Activated CD4-positive, alpha-beta T cell treated with anti-CD3 and anti-CD28 coated beads for 36 hours (primary cell): ENCODE results near the gene MPRIP. TPM values are rescaled to one million over a fixed set of nuclear protein-coding genes. Genes with fewer than 3 reads are reported as not detected.
A peak's percentile ranks its signal among the peaks of the same experiment; 100 is the strongest.

Experiments
- ATAC-seq: fragments of 200-7000 bp; cut with Tn5 transposase; one replicate; pipeline ENCODE4 v1.10.0; 2021; ENCODE audit warnings: mild to moderate bottlenecking, moderate library complexity
- CTCF ChIA-PET: fragments of 350-600 bp; sonication (Branson Sonifier 250); formaldehyde crosslinking; loops from one replicate; lab custom pipeline; 2021; ENCODE audit warnings: antibody characterized with exemption; lab: Charles Lee
- POLR2A ChIA-PET: fragments of 350-600 bp; sonication (Branson Sonifier 250); formaldehyde crosslinking; loops from one replicate; lab custom pipeline; 2021; ENCODE audit warnings: antibody characterized with exemption, inconsistent platforms; lab: Charles Lee
- DNase-seq: peaks from one replicate; pipeline ENCODE4 v3.0.0-alpha.2; 2020
- H3K27ac Mint-ChIP-seq: one replicate; pipeline ENCODE4 v1.8.0; 2021; ENCODE audit warnings: mixed read lengths
- H3K27me3 Mint-ChIP-seq: one replicate; pipeline ENCODE4 v1.8.0; 2021; ENCODE audit warnings: mixed read lengths
- H3K36me3 Mint-ChIP-seq: one replicate; pipeline ENCODE4 v1.8.0; 2021; ENCODE audit warnings: low read depth, mixed read lengths
- H3K4me1 Mint-ChIP-seq: one replicate; pipeline ENCODE4 v1.8.0; 2021; ENCODE audit warnings: mixed read lengths
- H3K4me3 Mint-ChIP-seq: one replicate; pipeline ENCODE4 v1.8.0; 2021; ENCODE audit warnings: mild to moderate bottlenecking, moderate library complexity, mixed read lengths
- H3K9me3 Mint-ChIP-seq: one replicate; pipeline ENCODE4 v1.8.0; 2021; ENCODE audit warnings: low read depth, mixed read lengths
- intact Hi-C, 2 experiments: fragments of 100-400 bp; cut with DNase I in 1 of 2; cut with micrococcal nuclease in 1 of 2; formaldehyde crosslinking; loops; one replicate each; pipeline versions ENCODE4 v1.14.2 to v1.15.1; 2022 to 2024; cut with DNase I, micrococcal nuclease
- total RNA-seq, 2 experiments: library from RNA; stranded (reverse); gene quantifications; one replicate each; pipeline ENCODE4 v1.2.3, GENCODE V29; 2021

Gene MPRIP
- total RNA-seq, 2 experiments from 2014 or later, result 131 to 179 TPM

DNA sequence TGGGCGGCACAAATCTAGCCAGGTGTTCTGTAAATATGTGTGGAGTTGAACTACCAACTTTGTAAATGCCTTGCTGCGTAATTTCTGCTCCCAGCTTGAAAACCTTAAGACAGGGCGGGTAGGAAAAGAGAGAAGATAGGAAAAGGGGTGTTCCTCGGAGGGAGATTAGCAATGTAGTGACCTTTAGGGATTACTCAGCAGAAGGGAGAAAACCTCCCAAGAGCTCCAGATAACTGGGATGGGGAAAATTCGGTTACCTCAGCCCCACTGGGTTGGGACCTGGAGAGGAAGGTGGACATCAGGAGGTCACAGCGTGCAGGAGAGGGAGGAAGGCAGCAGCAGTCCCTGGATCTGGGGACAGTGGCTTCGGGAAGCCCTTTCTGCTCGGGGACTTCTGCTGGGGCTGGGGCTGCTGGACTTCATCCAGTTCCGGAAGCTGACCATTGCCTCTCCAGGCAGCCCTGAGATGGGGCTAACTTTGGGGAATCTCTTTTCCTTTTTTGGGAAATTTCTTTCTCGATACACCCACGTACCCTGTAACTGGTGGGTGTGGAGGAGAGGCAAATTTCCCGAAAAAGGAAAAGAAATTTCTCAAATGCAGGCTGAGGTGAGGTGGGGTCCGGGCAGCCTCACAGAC lies 39.2 kb downstream of the MPRIP start:
- no peak for DNase-seq
- Mint-ChIP-seq H3K9me3 (no peaks in the 10 kb centered on the region), H3K4me1 (peaks cover 10% of the 10 kb centered on the region), H3K4me3 (no peak overlapping the region), H3K36me3 (peaks cover 19% of the 10 kb centered on the region), H3K27me3 (no peaks in the 10 kb centered on the region), H3K27ac (no peak overlapping the region)
- POLR2A ChIA-PET, result no interaction called here
- CTCF ChIA-PET, result interaction anchor here (0.7 kb wide), 1 partner anchor 13 kb away, joined by 4 read pairs; no protein-coding TSS in a partner anchor
- intact Hi-C loops, result no loop called here
- ATAC-seq, result no peak

DNA sequence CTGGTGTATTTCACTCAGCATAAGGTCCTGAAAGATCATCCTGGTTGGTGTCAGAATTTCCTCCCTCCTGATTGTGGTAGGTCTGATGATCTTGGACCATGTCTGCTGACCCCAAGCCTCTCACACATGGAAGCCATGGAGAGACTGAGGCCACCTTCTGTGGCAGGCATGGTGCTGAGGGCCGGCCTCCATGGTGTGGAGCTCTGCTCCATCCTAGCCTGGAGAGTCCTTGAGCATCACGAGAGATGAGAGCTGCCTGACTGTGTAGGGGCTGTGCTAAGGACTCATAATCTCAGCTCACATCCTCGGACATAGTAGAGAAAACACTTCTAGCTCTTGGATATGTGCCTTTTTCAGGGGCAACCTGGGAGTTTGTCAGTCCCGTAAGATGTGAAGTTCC lies 40.6 kb downstream of the MPRIP start:
- Mint-ChIP-seq H3K27me3 (no peaks in the 10 kb centered on the region), H3K36me3 (peaks cover 16% of the 10 kb centered on the region)

DNA sequence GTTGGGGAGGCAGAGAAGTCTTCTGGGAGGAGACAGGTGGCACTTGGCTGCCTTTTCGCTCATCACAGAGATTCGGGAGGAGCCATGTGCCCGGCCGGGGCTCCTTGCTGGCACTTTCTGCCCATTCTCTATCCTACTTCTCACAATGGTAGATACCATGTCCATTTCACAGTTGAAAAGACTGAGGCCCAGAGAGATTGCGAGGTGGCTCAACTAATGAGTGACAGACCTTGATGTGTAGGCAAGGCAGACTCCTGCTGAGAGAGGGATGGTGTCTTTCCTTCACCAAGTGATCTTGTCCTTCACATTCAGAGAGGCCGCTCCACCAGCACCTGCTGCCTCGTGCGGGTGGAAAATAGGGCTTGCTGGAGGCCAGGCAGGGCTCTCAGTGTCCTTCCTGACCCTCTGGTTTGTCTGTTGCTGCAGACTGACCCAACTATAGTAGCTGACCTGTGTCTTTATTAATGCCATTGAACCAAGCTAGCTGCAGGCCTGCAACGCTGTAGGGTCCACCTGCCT lies 42.1 kb downstream of the MPRIP start:
- CTCF ChIA-PET, result no interaction called here
- no peak for ATAC-seq
- DNase-seq, result no peak
- intact Hi-C loops, result no loop called here
- Mint-ChIP-seq H3K27me3 (no peaks in the 10 kb centered on the region), H3K4me1 (peaks cover 31% of the 10 kb centered on the region), H3K36me3 (peaks cover 10% of the 10 kb centered on the region), H3K27ac (no peak overlapping the region), H3K4me3 (no peak overlapping the region), H3K9me3 (no peaks in the 10 kb centered on the region)
- POLR2A ChIA-PET, result no interaction called here

More for the DNA sequence above, 40.6 kb downstream of the MPRIP start:
- CTCF ChIA-PET, result interaction anchor here (1.5 kb wide), 1 partner anchor 15 kb away, joined by 5 read pairs; no protein-coding TSS in a partner anchor
- intact Hi-C loops, result no loop called here
- no peak overlapping the region for H3K4me3 Mint-ChIP-seq
- H3K4me1 Mint-ChIP-seq, result peaks cover 19% of the 10 kb centered on the region
- peak overlapping the region; percentile 14 for H3K27ac Mint-ChIP-seq
- no peak for DNase-seq
- no peaks in the 10 kb centered on the region for H3K9me3 Mint-ChIP-seq
- no peak for ATAC-seq
- POLR2A ChIA-PET, result no interaction called here

DNA sequence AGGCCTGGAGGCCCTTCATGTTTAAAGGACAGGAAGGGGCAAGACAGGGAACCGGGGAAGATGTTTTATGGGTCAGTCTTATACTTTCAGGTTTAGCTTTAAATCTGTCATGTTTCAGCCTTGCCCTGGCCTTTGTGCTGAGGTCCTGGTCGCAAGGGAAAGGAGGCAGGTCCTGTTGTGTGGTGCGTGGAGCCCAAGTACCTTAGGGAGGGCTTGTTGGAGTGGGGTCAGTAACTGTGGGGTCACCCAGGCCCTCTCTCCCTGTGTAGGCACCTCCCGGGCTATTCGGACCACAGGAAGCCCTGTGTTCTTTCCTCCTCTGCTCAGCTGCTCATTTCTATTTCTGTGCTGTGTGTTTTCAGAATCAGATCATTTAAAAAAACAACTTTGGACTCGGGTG lies 42.7 kb downstream of the MPRIP start:
- POLR2A ChIA-PET, result no interaction called here

DNA sequence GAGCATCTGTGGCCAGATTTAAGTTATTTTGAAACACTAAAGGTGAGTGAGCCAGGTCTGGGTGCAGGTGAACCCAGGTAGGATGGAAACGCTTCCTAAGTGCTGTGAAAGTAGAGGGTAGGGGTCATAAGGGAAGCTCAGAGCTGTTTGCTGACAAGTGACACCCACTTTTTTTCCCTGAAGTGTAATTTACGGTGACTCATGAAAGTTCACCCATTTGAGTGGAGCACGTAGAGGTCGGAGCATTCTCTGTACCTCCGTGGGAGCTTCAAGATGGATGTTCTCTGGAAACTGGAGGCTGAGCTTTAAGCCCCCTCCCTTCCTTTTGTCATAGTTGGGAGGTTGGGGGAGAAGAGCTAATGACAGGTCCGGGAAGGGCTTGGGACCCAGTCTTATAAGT lies 44.3 kb downstream of the MPRIP start:
- Mint-ChIP-seq H3K27ac (peak overlapping the region; percentile 28), H3K36me3 (peaks cover 10% of the 10 kb centered on the region), H3K9me3 (no peaks in the 10 kb centered on the region), H3K4me1 (peaks cover 43% of the 10 kb centered on the region), H3K4me3 (no peak overlapping the region), H3K27me3 (no peaks in the 10 kb centered on the region)
- ChIA-PET CTCF (interaction anchor here (0.7 kb wide), 1 partner anchor 832 kb away, joined by 3 read pairs; no protein-coding TSS in a partner anchor), POLR2A (no interaction called here)
- no peak for DNase-seq
- intact Hi-C loops, result no loop called here
- no peak for ATAC-seq

More for the DNA sequence above, 42.7 kb downstream of the MPRIP start:
- H3K27ac Mint-ChIP-seq, result no peak overlapping the region
- CTCF ChIA-PET, result no interaction called here
- intact Hi-C loops, result no loop called here
- peaks cover 10% of the 10 kb centered on the region for H3K36me3 Mint-ChIP-seq
- peaks cover 37% of the 10 kb centered on the region for H3K4me1 Mint-ChIP-seq
- no peaks in the 10 kb centered on the region for H3K9me3 Mint-ChIP-seq
- no peaks in the 10 kb centered on the region for H3K27me3 Mint-ChIP-seq
- DNase-seq, result no peak
- no peak overlapping the region for H3K4me3 Mint-ChIP-seq
- ATAC-seq, result no peak

DNA sequence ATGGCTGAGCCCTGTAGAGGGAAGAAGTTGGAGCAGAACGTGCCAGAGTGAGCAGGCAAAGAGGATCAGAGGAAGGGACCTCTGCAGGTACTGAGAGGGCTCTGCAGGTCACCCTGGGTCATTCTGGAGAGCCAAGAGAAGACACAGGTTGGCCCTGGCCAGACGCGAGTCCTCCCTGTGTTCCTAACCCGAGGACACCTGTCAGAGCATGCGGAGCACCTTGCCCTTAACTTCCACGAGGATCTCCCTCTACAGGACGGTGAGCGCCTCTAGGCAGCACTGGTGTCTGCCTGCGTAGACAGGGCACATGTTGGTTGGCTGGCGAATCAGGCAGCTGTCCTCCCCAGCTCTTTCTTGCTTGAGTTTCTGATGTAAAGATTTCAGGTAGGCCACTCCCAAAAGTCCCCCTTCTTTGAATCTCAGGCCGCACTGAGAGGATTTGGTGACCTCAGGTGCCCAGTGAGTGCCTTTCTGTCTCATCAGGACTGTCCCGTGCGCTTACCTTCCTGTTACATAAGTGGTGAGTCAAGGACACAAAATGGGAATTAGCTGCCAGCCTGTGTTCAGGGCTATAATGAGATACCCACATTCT lies 45.3 kb downstream of the MPRIP start:
- Mint-ChIP-seq H3K27ac (no peak overlapping the region), H3K9me3 (no peaks in the 10 kb centered on the region), H3K27me3 (no peaks in the 10 kb centered on the region), H3K4me1 (peaks cover 42% of the 10 kb centered on the region), H3K4me3 (no peak overlapping the region), H3K36me3 (peaks cover 9% of the 10 kb centered on the region)
- intact Hi-C loops, result no loop called here
- ATAC-seq, result no peak
- ChIA-PET POLR2A (no interaction called here), CTCF (interaction anchor here (0.7 kb wide), 1 partner anchor 831 kb away, joined by 3 read pairs; no protein-coding TSS in a partner anchor)
- DNase-seq, result no peak

DNA sequence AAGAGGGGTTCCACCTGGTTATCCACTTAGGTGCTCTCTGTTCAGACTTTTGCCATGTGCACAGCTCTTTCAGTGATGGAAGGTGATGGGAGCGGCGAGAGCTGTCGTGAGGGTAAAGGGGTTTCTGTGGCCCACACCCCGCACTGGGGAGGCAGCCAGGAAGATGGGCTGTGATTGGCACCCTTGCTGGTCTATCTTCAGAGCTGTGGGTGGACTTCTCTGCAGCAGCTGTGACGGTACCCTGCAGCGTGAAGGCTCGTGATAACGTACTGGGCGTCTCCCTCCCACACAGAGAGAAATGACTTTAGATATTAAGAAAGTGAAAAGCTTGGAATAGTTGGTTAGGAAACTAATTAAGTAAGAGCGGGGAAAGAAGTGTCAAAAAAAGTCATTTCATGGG lies 45.8 kb downstream of the MPRIP start:
- H3K4me1 Mint-ChIP-seq, result peaks cover 40% of the 10 kb centered on the region
- intact Hi-C loops, result no loop called here
- no peak overlapping the region for H3K27ac Mint-ChIP-seq
- H3K27me3 Mint-ChIP-seq, result no peaks in the 10 kb centered on the region
- H3K4me3 Mint-ChIP-seq, result no peak overlapping the region
- ChIA-PET CTCF (no interaction called here), POLR2A (no interaction called here)
- no peaks in the 10 kb centered on the region for H3K9me3 Mint-ChIP-seq
- DNase-seq (no peak), ATAC-seq (no peak)
- peaks cover 7% of the 10 kb centered on the region for H3K36me3 Mint-ChIP-seq

DNA sequence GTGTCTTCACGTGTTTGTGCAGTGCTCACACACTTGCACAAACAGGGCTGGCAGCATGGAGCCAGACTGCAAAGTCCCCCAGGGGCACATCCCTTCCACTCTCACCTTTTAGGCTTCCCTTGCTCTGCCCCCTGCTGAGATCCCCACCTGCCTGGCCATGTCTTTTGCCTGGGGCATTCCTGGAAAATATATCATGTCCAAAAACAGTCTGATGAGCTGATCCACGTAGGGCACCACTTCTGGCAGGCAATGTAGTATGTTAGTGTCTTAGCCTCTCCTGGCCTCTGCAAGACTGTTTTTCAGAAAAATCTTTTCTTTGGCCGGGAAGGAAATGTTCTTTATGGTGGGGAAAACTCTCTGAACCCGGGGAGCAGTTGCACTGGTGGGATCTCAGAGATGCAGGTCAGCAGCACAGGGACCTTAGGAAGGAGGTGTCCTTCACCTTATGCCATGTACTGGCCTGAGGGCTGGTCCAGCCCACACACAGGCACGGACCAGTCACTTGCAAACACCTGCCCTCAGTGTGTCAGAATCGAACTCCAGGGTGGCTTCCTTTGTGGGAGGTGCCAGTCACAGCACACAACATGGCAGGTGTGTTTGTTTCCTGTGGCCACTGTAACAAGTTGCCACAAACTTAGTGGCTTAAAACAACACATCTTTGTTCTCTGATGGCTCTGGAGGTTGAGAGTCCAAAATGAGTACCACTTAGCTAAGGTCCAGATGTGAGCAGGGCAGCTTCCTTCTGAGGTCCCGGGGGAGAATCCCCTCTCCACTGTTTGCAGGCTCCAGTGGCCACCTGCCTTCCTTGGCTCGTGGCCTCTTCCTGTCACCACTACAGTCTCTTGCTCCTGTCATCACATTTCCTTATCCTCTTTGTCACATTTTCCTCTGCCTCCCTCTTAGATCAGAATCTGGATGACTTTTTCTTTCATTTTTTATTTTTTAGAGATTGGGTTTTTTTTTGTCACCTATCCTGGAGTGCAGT lies 46.6 kb downstream of the MPRIP start:
- peaks cover 45% of the 10 kb centered on the region for H3K4me1 Mint-ChIP-seq
- no peak overlapping the region for H3K4me3 Mint-ChIP-seq
- peak overlapping the region; percentile 84 for H3K27ac Mint-ChIP-seq
- ChIA-PET CTCF (no interaction called here), POLR2A (no interaction called here)
- no peaks in the 10 kb centered on the region for H3K27me3 Mint-ChIP-seq
- intact Hi-C loops, result no loop called here
- ATAC-seq (peak; percentile 76), DNase-seq (peak; percentile 46)
- H3K9me3 Mint-ChIP-seq, result no peaks in the 10 kb centered on the region
- H3K36me3 Mint-ChIP-seq, result peaks cover 7% of the 10 kb centered on the region

DNA sequence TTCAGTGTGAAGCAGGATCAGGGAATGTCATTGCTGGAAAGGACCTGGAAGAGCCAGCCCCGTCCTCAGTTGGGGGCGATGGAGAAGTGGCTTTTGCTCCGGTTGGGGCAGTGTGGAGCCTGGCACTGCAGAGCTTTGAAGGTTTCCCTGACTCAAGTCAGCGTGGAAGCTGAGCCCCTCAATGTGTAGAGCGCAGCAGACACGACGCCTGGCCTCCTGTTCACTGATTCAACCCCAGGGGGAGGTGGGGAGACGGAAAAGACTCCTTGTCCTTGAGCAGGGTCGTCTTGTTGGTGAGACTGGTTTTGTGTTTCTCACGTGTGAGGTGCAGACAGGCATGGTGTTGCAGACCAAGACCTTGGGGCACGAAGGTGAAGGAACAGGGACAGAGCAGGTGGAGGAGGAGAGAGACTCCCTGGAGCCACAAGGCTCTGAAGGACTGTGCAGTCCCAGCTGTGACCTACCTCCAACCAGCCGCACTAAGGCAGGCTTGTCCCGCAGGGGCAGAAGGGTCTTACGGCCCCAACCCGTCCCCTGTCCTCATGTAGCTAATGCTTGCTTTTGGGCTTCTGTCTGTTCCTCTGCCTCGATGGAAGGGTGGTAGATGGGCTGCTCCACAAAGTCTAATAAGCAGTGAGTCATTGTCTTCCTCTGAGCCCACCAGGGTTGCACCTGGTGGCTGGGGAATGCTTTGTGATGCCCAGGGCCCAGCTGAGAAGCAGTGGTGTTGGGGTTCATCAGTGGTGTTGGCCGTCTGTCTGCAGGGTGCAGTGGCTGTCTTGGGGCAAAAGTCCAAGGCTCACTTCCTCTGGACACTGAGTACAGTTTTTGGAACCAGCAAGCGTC lies 47.8 kb downstream of the MPRIP start:
- POLR2A ChIA-PET, result no interaction called here
- no peak for DNase-seq
- H3K9me3 Mint-ChIP-seq, result no peaks in the 10 kb centered on the region
- CTCF ChIA-PET, result no interaction called here
- peak overlapping the region; percentile 84 for H3K27ac Mint-ChIP-seq
- H3K27me3 Mint-ChIP-seq, result no peaks in the 10 kb centered on the region
- peaks cover 7% of the 10 kb centered on the region for H3K36me3 Mint-ChIP-seq
- intact Hi-C loops, result no loop called here
- H3K4me1 Mint-ChIP-seq, result peaks cover 47% of the 10 kb centered on the region
- no peak overlapping the region for H3K4me3 Mint-ChIP-seq
- no peak for ATAC-seq

DNA sequence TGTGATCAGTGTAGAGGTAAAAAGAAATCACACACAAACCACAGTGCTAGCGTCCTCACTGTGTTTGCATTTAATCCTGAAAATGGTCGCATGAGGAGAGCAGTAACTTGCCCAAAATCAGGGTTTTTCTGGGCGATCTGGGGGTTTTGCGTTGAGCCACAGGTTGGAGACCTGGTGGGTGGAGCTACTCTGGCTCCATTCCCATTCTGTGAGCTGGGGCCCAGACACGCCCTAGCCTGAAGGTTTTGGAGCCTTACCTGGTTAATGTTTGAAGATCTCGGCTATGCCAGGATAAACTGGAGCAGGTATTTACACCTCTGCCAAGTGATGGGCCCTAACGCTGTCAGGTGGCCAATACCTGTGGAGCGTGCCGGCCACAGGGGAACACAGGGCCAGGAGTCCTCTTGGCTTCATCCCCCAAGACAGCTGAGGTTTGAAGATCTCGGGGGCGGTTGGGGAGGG lies 48.4 kb downstream of the MPRIP start:
- POLR2A ChIA-PET, result no interaction called here
- ATAC-seq (no peak), DNase-seq (no peak)
- H3K27ac Mint-ChIP-seq, result no peak overlapping the region
- intact Hi-C loops, result no loop called here
- CTCF ChIA-PET, result no interaction called here
- H3K36me3 Mint-ChIP-seq, result peaks cover 7% of the 10 kb centered on the region
- no peaks in the 10 kb centered on the region for H3K27me3 Mint-ChIP-seq
- H3K4me3 Mint-ChIP-seq, result no peak overlapping the region
- peaks cover 48% of the 10 kb centered on the region for H3K4me1 Mint-ChIP-seq
- no peaks in the 10 kb centered on the region for H3K9me3 Mint-ChIP-seq
